Adrenal gland (tissue), 5 donors: Measurements from ENCODE around the gene MGAT2.
"Not testable (repeated sequence)": the region's sequence is repeated elsewhere in the genome, so short reads cannot be mapped to it uniquely, and the experiment has no call there.

Source experiments
- CTCF ChIP-seq, 6 experiments: fragments of 450-650 bp in 4 of 6; fragments of 200-600 bp in 2 of 6; sonication (generic) in 1 of 6; IDR thresholded peaks; 1 replicate in 5 of 6; 2 replicates in 1 of 6; pipeline versions ENCODE4 v1.5.1 to v1.8.0; 2016 to 2021; ENCODE audit warnings: antibody characterized with exemption in 6 of 6, mild to moderate bottlenecking in 2 of 6, moderate library complexity in 1 of 6
- POLR2A ChIP-seq, 2 donors: fragments of 450-650 bp; IDR thresholded peaks; one replicate each; pipeline ENCODE4 v1.6.1; 2017; ENCODE audit warnings: antibody characterized with exemption in 2 of 2, mild to moderate bottlenecking in 2 of 2, moderate library complexity in 1 of 2
- donor health status: DM: no; HTN: no; CAD: no.

- TF ChIP-seq CTCF, POLR2A (IDR thresholded peaks at IDR 0.05): not testable (repeated sequence)
Observed at GRCh38 chr14:49657500-49657899, 36.9 kb downstream of the MGAT2 start.
